ENCODE data around the gene ANP32D.
"Not testable (repeated sequence)": the region's sequence is repeated elsewhere in the genome, so short reads cannot be mapped to it uniquely, and the experiment has no call there.

The ANP32D gene

DNA sequence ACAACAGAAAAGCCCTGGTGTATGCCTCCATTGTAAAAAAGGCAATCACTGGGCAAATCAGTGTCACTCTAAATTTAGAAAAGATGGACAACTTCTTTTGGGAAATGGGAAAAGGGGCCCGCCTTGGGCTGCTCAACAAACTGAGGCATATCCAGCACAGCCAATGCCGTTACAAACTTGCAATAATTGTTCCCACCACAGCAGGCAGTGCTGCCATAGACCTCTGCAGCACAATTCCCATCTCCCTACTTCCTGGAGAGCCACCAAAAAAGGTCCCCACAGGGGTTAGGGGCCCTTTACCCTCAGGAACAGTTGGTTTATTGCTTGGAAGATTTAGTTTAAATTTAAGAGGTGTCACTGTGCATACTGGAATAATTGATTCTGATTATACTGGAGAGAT lies 36.6 kb downstream of the ANP32D start:
- no peak for DNase-seq

DNA sequence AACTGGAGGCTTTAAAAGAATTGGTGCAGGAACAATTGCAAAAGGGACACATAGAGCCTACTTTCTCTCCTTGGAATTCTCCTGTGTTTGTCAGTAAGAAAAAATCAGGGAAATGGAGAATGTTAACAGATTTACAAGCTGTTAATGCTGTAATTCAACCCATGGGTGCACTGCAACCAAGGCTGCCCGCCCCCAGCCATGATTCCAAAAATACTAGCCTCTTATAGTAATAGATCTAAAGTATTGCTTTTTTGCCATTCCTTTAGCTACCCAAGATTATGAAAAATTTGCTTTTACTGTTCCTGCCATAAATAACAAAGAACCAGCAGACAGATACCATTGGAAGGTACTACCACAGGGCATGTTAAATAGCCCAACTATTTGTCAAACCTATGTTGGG lies 37.8 kb downstream of the ANP32D start:
- no peak for DNase-seq

DNA sequence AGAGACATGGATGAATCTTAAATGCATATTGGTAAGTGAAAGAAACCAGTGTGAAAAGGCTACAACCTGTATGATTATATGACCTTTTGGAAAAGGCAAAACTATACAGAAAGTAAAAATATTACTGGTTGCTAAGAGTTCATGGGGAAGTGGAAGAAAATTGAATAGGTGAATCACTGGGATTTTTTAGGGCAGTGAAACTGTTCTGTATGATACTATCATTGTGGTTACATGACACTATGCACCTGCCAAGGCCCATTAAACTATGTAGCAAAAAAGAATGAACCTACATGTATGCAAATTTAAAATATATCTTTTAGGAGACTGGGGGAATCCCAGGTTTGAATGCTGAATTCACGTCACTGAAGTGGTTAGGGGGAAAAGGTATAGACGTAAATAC lies 40.5 kb downstream of the ANP32D start:
- DNase-seq: no peak

DNA sequence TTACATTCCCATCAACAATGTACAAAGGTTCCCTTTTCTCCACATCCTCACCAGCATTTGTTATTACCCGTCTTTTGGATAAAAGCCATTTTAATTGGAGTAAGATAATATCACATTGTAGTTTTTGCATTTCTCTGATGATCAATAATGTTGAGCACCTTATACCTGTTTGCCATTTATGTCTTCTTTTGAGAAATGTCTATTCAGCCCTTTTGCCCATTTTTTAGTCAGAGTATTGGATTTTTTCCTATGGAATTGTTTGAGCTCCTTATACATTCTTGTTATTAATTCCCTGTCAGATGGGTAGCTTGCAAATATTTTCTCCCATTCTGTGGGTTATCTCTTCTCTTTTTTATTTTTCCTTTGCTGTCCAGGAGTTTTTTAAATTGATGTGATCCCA lies 42.4 kb downstream of the ANP32D start:
- DNase-seq: no peak

DNA sequence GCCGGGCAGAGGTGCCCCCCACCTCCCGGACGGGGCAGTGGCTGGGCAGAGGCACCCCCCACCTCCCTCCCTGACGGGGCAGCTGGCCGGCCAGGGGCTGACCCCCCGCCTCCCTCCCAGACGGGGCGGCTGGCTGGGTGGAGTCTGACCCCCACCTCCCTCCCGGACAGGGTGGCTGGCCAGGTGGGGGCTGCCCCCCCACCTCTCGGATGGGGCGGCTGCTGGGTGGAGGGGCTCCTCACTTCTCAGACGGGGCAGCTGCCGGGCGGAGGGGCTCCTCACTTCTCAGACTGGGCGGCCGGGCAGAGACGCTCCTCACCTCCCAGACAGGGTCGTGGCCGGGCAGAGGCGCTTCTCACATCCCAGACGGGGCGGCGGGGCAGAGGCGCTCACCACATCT lies 48.0 kb downstream of the ANP32D start:
- DNase-seq: not testable (repeated sequence)

All from activated effector memory CD4-positive, alpha-beta T cell treated with anti-CD3 and anti-CD28 coated beads, Interleukin-2, amount 50 U/mL, for 16 hours (primary cell).